HepG2 (cell line): Measurements from ENCODE around the gene HMGN4. TPM values are rescaled to one million over a fixed set of nuclear protein-coding genes. Genes with fewer than 3 reads are reported as not detected.
A peak's percentile ranks its signal among the peaks of the same experiment; 100 is the strongest.

Source experiments
- AGO2 ChIP-seq: fragments of 200-400 bp; formaldehyde crosslinking; optimal IDR thresholded peaks from 2 replicates; pipeline ENCODE3; 2017; ENCODE audit warnings: mild to moderate bottlenecking, low read depth, low read length, moderate library complexity
- ATRX ChIP-seq: sonication (generic); formaldehyde crosslinking; IDR thresholded peaks from 2 replicates; pipeline ENCODE4 v1.4.0; 2020; ENCODE audit warnings: missing genetic modification reagents, borderline replicate concordance
- ERF ChIP-seq: IDR thresholded peaks from 2 replicates; pipeline ENCODE4 v1.6.1; 2018; ENCODE audit warnings: missing biosample characterization, missing genetic modification reagents
- HMGXB4 ChIP-seq, 2 experiments: sonication (generic) in 1 of 2; formaldehyde crosslinking in 1 of 2; IDR thresholded peaks; 2 replicates each; pipeline versions ENCODE4 v1.4.0 to v1.6.1; 2018 to 2020; ENCODE audit warnings: missing genetic modification reagents in 2 of 2, borderline replicate concordance in 1 of 2, low read depth in 1 of 2, mild to moderate bottlenecking in 1 of 2, missing biosample characterization in 1 of 2
- MAX ChIP-seq: IDR thresholded peaks from 2 replicates; pipeline ENCODE4 v1.6.1; 2012; ENCODE audit warnings: inconsistent platforms
- RBAK ChIP-seq: sonication (generic); formaldehyde crosslinking; IDR thresholded peaks from 2 replicates; pipeline ENCODE4 v1.5.1; 2020; ENCODE audit warnings: mild to moderate bottlenecking, missing genetic modification reagents
- SALL1 ChIP-seq: sonication (generic); formaldehyde crosslinking; IDR thresholded peaks from 2 replicates; pipeline ENCODE4 v1.8.0; 2022; ENCODE audit warnings: mild to moderate bottlenecking, missing genetic modification reagents
- SP1 ChIP-seq, 2 experiments: fragments of 450-650 bp in 1 of 2; sonication (generic) in 1 of 2; formaldehyde crosslinking in 1 of 2; IDR thresholded peaks; 2 replicates each; pipeline versions ENCODE4 v1.4.0 to v1.6.1; 2016 to 2020; ENCODE audit warnings: missing genetic modification reagents in 1 of 2
- ZBTB21 ChIP-seq: sonication (generic); formaldehyde crosslinking; IDR thresholded peaks from 2 replicates; pipeline ENCODE4 v1.4.0; 2020; ENCODE audit warnings: missing genetic modification reagents
- ZFAT ChIP-seq: sonication (generic); formaldehyde crosslinking; conservative IDR thresholded peaks from 2 replicates; pipeline ENCODE4 v1.8.1; 2023; ENCODE audit warnings: missing genetic modification reagents, inconsistent platforms
- ZNF138 ChIP-seq: sonication (generic); formaldehyde crosslinking; IDR thresholded peaks from 2 replicates; pipeline ENCODE4 v1.5.0; 2020; ENCODE audit warnings: mild to moderate bottlenecking, low read depth, missing genetic modification reagents
- ZNF570 ChIP-seq: sonication (generic); formaldehyde crosslinking; IDR thresholded peaks from 2 replicates; pipeline ENCODE4 v1.4.0; 2020; ENCODE audit warnings: mild to moderate bottlenecking, missing genetic modification reagents, borderline replicate concordance
- ZNF678 ChIP-seq: sonication (generic); formaldehyde crosslinking; IDR thresholded peaks from 2 replicates; pipeline ENCODE4 v1.4.0; 2020; ENCODE audit warnings: mild to moderate bottlenecking, missing genetic modification reagents
- ZNF784 ChIP-seq: sonication (generic); formaldehyde crosslinking; IDR thresholded peaks from 2 replicates; pipeline ENCODE4 v1.5.1; 2020; ENCODE audit warnings: missing genetic modification reagents, mild to moderate bottlenecking, borderline replicate concordance
- polyA plus RNA-seq, 8 experiments: library from polyadenylated mRNA; depleted of rRNA in 3 of 8; stranded (reverse) in 7 of 8; unstranded in 1 of 8; fragments of >200 nt; fragmentation: Illumina TruSeq in 4 of 8; extraction: Trizol in 4 of 8; gene quantifications; 2 replicates each; pipeline versions ENCODE4 v1.2.1 to v1.2.3, GENCODE V29; 2011 to 2016; ENCODE audit warnings: low read depth in 4 of 8, missing spikeins in 1 of 8, mixed read lengths in 1 of 8; ENCODE audit not compliant: insufficient read depth in 1 of 8
- total RNA-seq, 5 experiments: library from RNA; depleted of rRNA; stranded (reverse); fragments of >200 nt; fragmentation: Illumina TruSeq; extraction: Trizol; gene quantifications; 2 replicates each; pipeline ENCODE4 v1.2.3, GENCODE V29; 2016; ENCODE audit warnings: low read depth in 1 of 5
- TF ChIP-seq, protein P1 (sequence below): sonication (generic); formaldehyde crosslinking; IDR thresholded peaks from 2 replicates; pipeline ENCODE4 v1.5.0; 2020; ENCODE audit warnings: mild to moderate bottlenecking, missing genetic modification reagents
- TF ChIP-seq, protein P2 (sequence below): sonication (generic); formaldehyde crosslinking; IDR thresholded peaks from 2 replicates; pipeline ENCODE4 v1.8.1; 2023; ENCODE audit warnings: mild to moderate bottlenecking, missing genetic modification reagents, borderline replicate concordance
- TF ChIP-seq, protein P3 (sequence below): sonication (generic); formaldehyde crosslinking; IDR thresholded peaks from 2 replicates; pipeline ENCODE4 v1.4.0; 2020; ENCODE audit warnings: missing genetic modification reagents, borderline replicate concordance
- TF ChIP-seq, protein P4 (sequence below): sonication (generic); formaldehyde crosslinking; IDR thresholded peaks from 2 replicates; pipeline ENCODE4 v1.8.0; 2022; ENCODE audit warnings: mild to moderate bottlenecking, missing genetic modification reagents, borderline replicate concordance

HMGN4 gene
- total and polyA plus RNA-seq, 2 of the 13 experiments (the other 11 are each of a cell fraction or from before 2014, with no cell fraction given): 39.9 to 52.1 TPM

GRCh38 chr6:26576929-26577719 lies 39.0 kb downstream of the HMGN4 start (continued):
- TF ChIP-seq, protein P1, sequence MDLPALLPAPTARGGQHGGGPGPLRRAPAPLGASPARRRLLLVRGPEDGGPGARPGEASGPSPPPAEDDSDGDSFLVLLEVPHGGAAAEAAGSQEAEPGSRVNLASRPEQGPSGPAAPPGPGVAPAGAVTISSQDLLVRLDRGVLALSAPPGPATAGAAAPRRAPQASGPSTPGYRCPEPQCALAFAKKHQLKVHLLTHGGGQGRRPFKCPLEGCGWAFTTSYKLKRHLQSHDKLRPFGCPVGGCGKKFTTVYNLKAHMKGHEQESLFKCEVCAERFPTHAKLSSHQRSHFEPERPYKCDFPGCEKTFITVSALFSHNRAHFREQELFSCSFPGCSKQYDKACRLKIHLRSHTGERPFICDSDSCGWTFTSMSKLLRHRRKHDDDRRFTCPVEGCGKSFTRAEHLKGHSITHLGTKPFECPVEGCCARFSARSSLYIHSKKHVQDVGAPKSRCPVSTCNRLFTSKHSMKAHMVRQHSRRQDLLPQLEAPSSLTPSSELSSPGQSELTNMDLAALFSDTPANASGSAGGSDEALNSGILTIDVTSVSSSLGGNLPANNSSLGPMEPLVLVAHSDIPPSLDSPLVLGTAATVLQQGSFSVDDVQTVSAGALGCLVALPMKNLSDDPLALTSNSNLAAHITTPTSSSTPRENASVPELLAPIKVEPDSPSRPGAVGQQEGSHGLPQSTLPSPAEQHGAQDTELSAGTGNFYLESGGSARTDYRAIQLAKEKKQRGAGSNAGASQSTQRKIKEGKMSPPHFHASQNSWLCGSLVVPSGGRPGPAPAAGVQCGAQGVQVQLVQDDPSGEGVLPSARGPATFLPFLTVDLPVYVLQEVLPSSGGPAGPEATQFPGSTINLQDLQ (CRISPR knock-in tag): no peak
- TF ChIP-seq, protein P2, sequence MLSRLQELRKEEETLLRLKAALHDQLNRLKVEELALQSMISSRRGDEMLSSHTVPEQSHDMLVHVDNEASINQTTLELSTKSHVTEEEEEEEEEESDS (CRISPR knock-in tag): no peak
- TF ChIP-seq, protein P3, sequence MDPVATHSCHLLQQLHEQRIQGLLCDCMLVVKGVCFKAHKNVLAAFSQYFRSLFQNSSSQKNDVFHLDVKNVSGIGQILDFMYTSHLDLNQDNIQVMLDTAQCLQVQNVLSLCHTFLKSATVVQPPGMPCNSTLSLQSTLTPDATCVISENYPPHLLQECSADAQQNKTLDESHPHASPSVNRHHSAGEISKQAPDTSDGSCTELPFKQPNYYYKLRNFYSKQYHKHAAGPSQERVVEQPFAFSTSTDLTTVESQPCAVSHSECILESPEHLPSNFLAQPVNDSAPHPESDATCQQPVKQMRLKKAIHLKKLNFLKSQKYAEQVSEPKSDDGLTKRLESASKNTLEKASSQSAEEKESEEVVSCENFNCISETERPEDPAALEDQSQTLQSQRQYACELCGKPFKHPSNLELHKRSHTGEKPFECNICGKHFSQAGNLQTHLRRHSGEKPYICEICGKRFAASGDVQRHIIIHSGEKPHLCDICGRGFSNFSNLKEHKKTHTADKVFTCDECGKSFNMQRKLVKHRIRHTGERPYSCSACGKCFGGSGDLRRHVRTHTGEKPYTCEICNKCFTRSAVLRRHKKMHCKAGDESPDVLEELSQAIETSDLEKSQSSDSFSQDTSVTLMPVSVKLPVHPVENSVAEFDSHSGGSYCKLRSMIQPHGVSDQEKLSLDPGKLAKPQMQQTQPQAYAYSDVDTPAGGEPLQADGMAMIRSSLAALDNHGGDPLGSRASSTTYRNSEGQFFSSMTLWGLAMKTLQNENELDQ (CRISPR knock-in tag): no peak
- TF ChIP-seq ZFAT (CRISPR knock-in tag) (no peak), HMGXB4 (CRISPR knock-in tag; IDR thresholded peaks at IDR 0.05; ENCODE audit: borderline replicate concordance in 1 of 2, low read depth in 1 of 2) (peak; percentile 96 to 98), ATRX (no peak), AGO2 (no peak), RBAK (CRISPR knock-in tag) (no peak), SALL1 (CRISPR knock-in tag) (no peak; the same call in 1 of the 2 replicates), ZNF138 (CRISPR knock-in tag) (no peak), MAX (no peak), ZBTB21 (CRISPR knock-in tag) (no peak), SP1 (IDR thresholded peaks at IDR 0.05) (no peak), SP1 (CRISPR knock-in tag; IDR thresholded peaks at IDR 0.05) (no peak), ZNF784 (CRISPR knock-in tag) (no peak), ZNF570 (CRISPR knock-in tag) (no peak), ZNF678 (CRISPR knock-in tag) (no peak), ERF (peak; percentile 65; the same call in 1 of the 2 replicates)
- TF ChIP-seq, protein P4, sequence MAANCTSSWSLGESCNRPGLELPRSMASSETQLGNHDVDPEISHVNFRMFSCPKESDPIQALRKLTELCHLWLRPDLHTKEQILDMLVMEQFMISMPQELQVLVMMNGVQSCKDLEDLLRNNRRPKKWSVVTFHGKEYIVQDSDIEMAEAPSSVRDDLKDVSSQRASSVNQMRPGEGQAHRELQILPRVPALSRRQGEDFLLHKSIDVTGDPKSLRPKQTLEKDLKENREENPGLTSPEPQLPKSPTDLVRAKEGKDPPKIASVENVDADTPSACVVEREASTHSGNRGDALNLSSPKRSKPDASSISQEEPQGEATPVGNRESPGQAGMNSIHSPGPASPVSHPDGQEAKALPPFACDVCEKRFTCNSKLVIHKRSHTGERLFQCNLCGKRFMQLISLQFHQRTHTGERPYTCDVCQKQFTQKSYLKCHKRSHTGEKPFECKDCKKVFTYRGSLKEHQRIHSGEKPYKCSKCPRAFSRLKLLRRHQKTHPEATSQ (CRISPR knock-in tag): no peak
